Measurements from ENCODE around the gene ZNF573.

The ZNF573 gene

GRCh38 chr19:37803249-37803840 is 24.0 kb upstream of the ZNF573 start:
- TF ChIP-seq REST (IDR thresholded peaks at IDR 0.05; ENCODE audit: low read depth) (no peak), TEAD4 (IDR thresholded peaks at IDR 0.05) (no peak), RAD21 (IDR thresholded peaks at IDR 0.05; ENCODE audit: low read depth) (no peak), CREB1 (IDR thresholded peaks at IDR 0.05; ENCODE audit: low read depth) (no peak), NFIC (IDR thresholded peaks at IDR 0.05) (no peak)
- TF ChIP-seq, protein P1, sequence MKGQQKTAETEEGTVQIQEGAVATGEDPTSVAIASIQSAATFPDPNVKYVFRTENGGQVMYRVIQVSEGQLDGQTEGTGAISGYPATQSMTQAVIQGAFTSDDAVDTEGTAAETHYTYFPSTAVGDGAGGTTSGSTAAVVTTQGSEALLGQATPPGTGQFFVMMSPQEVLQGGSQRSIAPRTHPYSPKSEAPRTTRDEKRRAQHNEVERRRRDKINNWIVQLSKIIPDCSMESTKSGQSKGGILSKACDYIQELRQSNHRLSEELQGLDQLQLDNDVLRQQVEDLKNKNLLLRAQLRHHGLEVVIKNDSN (IDR thresholded peaks at IDR 0.05), result 0 out of 2 replicates have a peak, but pooled peaks have one; percentile 6

GRCh38 chr19:37790244-37790925 is 11.0 kb upstream of the ZNF573 start:
- TF ChIP-seq RAD21 (IDR thresholded peaks at IDR 0.05; ENCODE audit: low read depth) (no peak), TCF12 (IDR thresholded peaks at IDR 0.05; ENCODE audit: low read depth) (no peak)

- TF ChIP-seq TEAD4 (IDR thresholded peaks at IDR 0.05) (no peak), TCF12 (IDR thresholded peaks at IDR 0.05; ENCODE audit: low read depth) (no peak), CREB1 (IDR thresholded peaks at IDR 0.05; ENCODE audit: low read depth) (no peak), TAF1 (IDR thresholded peaks at IDR 0.05; ENCODE audit: low read depth) (no peak), EP300 (IDR thresholded peaks at IDR 0.05; ENCODE audit: borderline replicate concordance) (no peak), ZBTB7A (IDR thresholded peaks at IDR 0.05; ENCODE audit: low read depth) (no peak), YY1 (IDR thresholded peaks at IDR 0.05; ENCODE audit: low read depth) (no peak), RAD21 (IDR thresholded peaks at IDR 0.05; ENCODE audit: low read depth) (no peak), NFIC (IDR thresholded peaks at IDR 0.05) (no peak), MAX (IDR thresholded peaks at IDR 0.05) (no peak)
- TF ChIP-seq, protein P1 (IDR thresholded peaks at IDR 0.05), result no peak
Measured at GRCh38 chr19:37778613-37779126, 716 bp downstream of the ZNF573 start.

- TF ChIP-seq, protein P1 (IDR thresholded peaks at IDR 0.05), result no peak
Measured at GRCh38 chr19:37770985-37771384, 8.4 kb downstream of the ZNF573 start.

- TF ChIP-seq YY1 (IDR thresholded peaks at IDR 0.05; ENCODE audit: low read depth) (no peak), TEAD4 (IDR thresholded peaks at IDR 0.05) (no peak)
Measured at GRCh38 chr19:37763488-37763887, 15.9 kb downstream of the ZNF573 start.

- TF ChIP-seq CREB1 (IDR thresholded peaks at IDR 0.05; ENCODE audit: low read depth), result no peak
- no peak for TF ChIP-seq FOXM1 (IDR thresholded peaks at IDR 0.05; ENCODE audit: borderline replicate concordance, low read depth)
- no peak for TF ChIP-seq REST (IDR thresholded peaks at IDR 0.05; ENCODE audit: low read depth)
- TF ChIP-seq TAF1 (IDR thresholded peaks at IDR 0.05; ENCODE audit: low read depth), result no peak
- no peak for TF ChIP-seq EP300 (IDR thresholded peaks at IDR 0.05; ENCODE audit: borderline replicate concordance)
- no peak for TF ChIP-seq CEBPB (IDR thresholded peaks at IDR 0.05)
- no peak for TF ChIP-seq TCF12 (IDR thresholded peaks at IDR 0.05; ENCODE audit: low read depth)
- no peak for TF ChIP-seq YY1 (IDR thresholded peaks at IDR 0.05; ENCODE audit: low read depth)
- TF ChIP-seq RAD21 (IDR thresholded peaks at IDR 0.05; ENCODE audit: low read depth), result no peak
- no peak for TF ChIP-seq ZBTB7A (IDR thresholded peaks at IDR 0.05; ENCODE audit: low read depth)
- no peak for TF ChIP-seq NFIC (IDR thresholded peaks at IDR 0.05)
- TF ChIP-seq EGR1 (IDR thresholded peaks at IDR 0.05), result no peak
- no peak for TF ChIP-seq TEAD4 (IDR thresholded peaks at IDR 0.05)
- TF ChIP-seq, protein P1 (IDR thresholded peaks at IDR 0.05), result no peak
- TF ChIP-seq MAX (IDR thresholded peaks at IDR 0.05), result no peak
Measured at GRCh38 chr19:37738371-37738770, 41.0 kb downstream of the ZNF573 start.

Data from Ishikawa (cell line).